HG03108 (cell line): ENCODE results near the gene CCDC12.

Experiments used
- ATAC-seq: cut with Tn5 transposase; IDR thresholded peaks from one replicate; pipeline ENCODE4 v1.9.1; 2021; ENCODE audit warnings: moderate library complexity; ENCODE audit not compliant: unreplicated experiment

CCDC12 gene

GRCh38 chr3:46958467-46959160 lies 17.9 kb downstream of the CCDC12 start:
- ATAC-seq = no peak

GRCh38 chr3:46957092-46957820 lies 19.3 kb downstream of the CCDC12 start:
- no peak for ATAC-seq

GRCh38 chr3:46955801-46956259 lies 20.7 kb downstream of the CCDC12 start:
- ATAC-seq = no peak

- ATAC-seq = no peak
These were observed 21.4 kb downstream of the CCDC12 start for GRCh38 chr3:46955157-46955556.

GRCh38 chr3:46954178-46954577 lies 22.4 kb downstream of the CCDC12 start:
- ATAC-seq = no peak

- ATAC-seq = no peak
These were observed 23.1 kb downstream of the CCDC12 start for GRCh38 chr3:46953234-46954010.

GRCh38 chr3:46952813-46953212 lies 23.7 kb downstream of the CCDC12 start:
- no peak for ATAC-seq

- ATAC-seq = no peak
These were observed 25.8 kb downstream of the CCDC12 start for GRCh38 chr3:46950650-46951241.

- ATAC-seq = no peak
These were observed 26.4 kb downstream of the CCDC12 start for GRCh38 chr3:46950177-46950576.

- ATAC-seq = peak; percentile 39
These were observed 27.5 kb downstream of the CCDC12 start for GRCh38 chr3:46948830-46949671.

- ATAC-seq = no peak
These were observed 28.4 kb downstream of the CCDC12 start for GRCh38 chr3:46947981-46948791.

GRCh38 chr3:46947546-46947901 lies 29.0 kb downstream of the CCDC12 start:
- ATAC-seq = no peak

GRCh38 chr3:46946856-46947545 lies 29.5 kb downstream of the CCDC12 start:
- no peak for ATAC-seq

GRCh38 chr3:46946416-46946815 lies 30.1 kb downstream of the CCDC12 start:
- no peak for ATAC-seq

GRCh38 chr3:46944191-46944590 lies 32.4 kb downstream of the CCDC12 start:
- no peak for ATAC-seq

GRCh38 chr3:46943237-46944187 lies 33.0 kb downstream of the CCDC12 start:
- peak; percentile 46 for ATAC-seq

GRCh38 chr3:46942481-46943236 lies 33.9 kb downstream of the CCDC12 start:
- no peak for ATAC-seq
